ENCODE measurements around the gene ITGA5.

DNA sequence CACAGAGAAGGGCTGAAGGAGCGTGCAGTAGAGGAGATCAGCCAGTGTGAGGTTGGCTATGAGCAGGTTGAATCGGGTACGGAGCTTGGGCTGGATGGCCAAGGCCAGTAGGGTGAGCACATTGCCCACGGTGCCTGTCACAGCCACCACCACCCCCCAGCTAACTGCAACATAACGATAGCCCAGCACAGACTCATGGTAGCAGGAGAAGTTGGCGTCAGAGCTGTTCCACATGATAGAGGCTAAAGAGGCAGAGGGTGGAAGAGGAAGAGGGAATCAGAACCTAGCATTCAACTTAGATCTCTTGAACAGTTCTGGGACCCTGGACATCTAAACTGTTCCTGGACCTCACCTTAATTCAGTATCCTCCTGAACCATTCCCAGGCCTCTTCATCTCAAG lies 55.4 kb downstream of the ITGA5 start:
- TF ChIP-seq EZH2 (IDR thresholded peaks at IDR 0.05) (no peak), POLR2AphosphoS5 (IDR thresholded peaks at IDR 0.05; ENCODE audit: borderline replicate concordance, low read depth, low read length) (no peak), FOXP2 (optimal IDR thresholded peaks at IDR 0.05; ENCODE audit: control extremely low read depth, extremely low read length, insufficient read depth) (no peak)
